Hematopoietic multipotent progenitor cell (in vitro differentiated cells): ENCODE measurements around the gene GDI2. TPM values are rescaled to one million over a fixed set of nuclear protein-coding genes. Genes with fewer than 3 reads are reported as not detected.
"Not testable (repeated sequence)": the region's sequence is repeated elsewhere in the genome, so short reads cannot be mapped to it uniquely, and the experiment has no call there.

Experiments
- DNase-seq, 3 donors: peaks; one replicate each; pipeline ENCODE4 v3.0.0-alpha.2; 2011 to 2015; ENCODE audit warnings: low read depth in 2 of 3, low spot score in 2 of 3
- total RNA-seq: library from RNA; depleted of rRNA; stranded (reverse); fragments of >200 nt; gene quantifications from one replicate; pipeline ENCODE4 v1.2.3, GENCODE V29; 2012

Gene GDI2
- total RNA-seq, 1 donor = 271 TPM

GRCh38 chr10:5829267-5829666 is 16.0 kb upstream of the GDI2 start:
- no peak for DNase-seq

GRCh38 chr10:5828725-5829124 is 15.5 kb upstream of the GDI2 start:
- DNase-seq = no peak

- no peak for DNase-seq
Measured at GRCh38 chr10:5827841-5828240, 14.6 kb upstream of the GDI2 start.

GRCh38 chr10:5826511-5826910 is 13.3 kb upstream of the GDI2 start:
- not testable (repeated sequence) for DNase-seq

GRCh38 chr10:5818894-5819293 is 5.7 kb upstream of the GDI2 start:
- no peak for DNase-seq

GRCh38 chr10:5818048-5818331 is 4.8 kb upstream of the GDI2 start:
- DNase-seq = no peak

GRCh38 chr10:5817322-5818047 is 4.3 kb upstream of the GDI2 start:
- no peak for DNase-seq

- DNase-seq = peak in 1 of 3 donors; percentile 30
Measured at GRCh38 chr10:5816170-5816569, 2.9 kb upstream of the GDI2 start.

GRCh38 chr10:5814110-5815107 is 1.2 kb upstream of the GDI2 start:
- DNase-seq = no peak

- DNase-seq = no peak
Measured at GRCh38 chr10:5813091-5813340, 218 bp downstream of the GDI2 start.

- peak; percentile 16 to 34 (median 31) for DNase-seq
Measured at GRCh38 chr10:5812283-5813090, 747 bp downstream of the GDI2 start.

- DNase-seq = no peak
Measured at GRCh38 chr10:5811387-5811821, 1.8 kb downstream of the GDI2 start.

- no peak for DNase-seq
Measured at GRCh38 chr10:5810225-5810624, 3.0 kb downstream of the GDI2 start.

- DNase-seq = no peak
Measured at GRCh38 chr10:5809527-5810154, 3.6 kb downstream of the GDI2 start.

- not testable (repeated sequence) for DNase-seq
Measured at GRCh38 chr10:5808783-5809392, 4.3 kb downstream of the GDI2 start.

GRCh38 chr10:5806745-5807144 is 6.5 kb downstream of the GDI2 start:
- no peak for DNase-seq

- DNase-seq = no peak
Measured at GRCh38 chr10:5805711-5806110, 7.5 kb downstream of the GDI2 start.

- no peak for DNase-seq
Measured at GRCh38 chr10:5805260-5805659, 8.0 kb downstream of the GDI2 start.

GRCh38 chr10:5804386-5804785 is 8.8 kb downstream of the GDI2 start:
- no peak for DNase-seq

GRCh38 chr10:5800782-5801181 is 12.5 kb downstream of the GDI2 start:
- DNase-seq = no peak
